VCaP (cell line): ENCODE measurements around the gene SH3D21.

Source experiments
- H3K27ac ChIP-seq: fragments of 450-650 bp; 2 replicates; pipeline ENCODE4 v1.5.1; 2017
- CTCF ChIP-seq: fragments of 450-650 bp; conservative IDR thresholded peaks from 2 replicates; pipeline ENCODE4 v1.5.1; 2017; ENCODE audit warnings: mild to moderate bottlenecking, moderate library complexity

SH3D21 gene

GRCh38 chr1:36359911-36360550 is 53.9 kb downstream of the SH3D21 start:
- H3K27ac ChIP-seq, result peak overlapping the region; percentile 31; the same call in 1 of the 2 replicates
- no peak for TF ChIP-seq CTCF

- no peak for TF ChIP-seq CTCF
- H3K27ac ChIP-seq, result no peak overlapping the region
These were observed 59.2 kb downstream of the SH3D21 start for GRCh38 chr1:36365381-36365780.

- no peak overlapping the region for H3K27ac ChIP-seq
- no peak for TF ChIP-seq CTCF
These were observed 60.0 kb downstream of the SH3D21 start for GRCh38 chr1:36366091-36366661.

- no peak for TF ChIP-seq CTCF
- peak overlapping the region; percentile 57; the same call in 1 of the 2 replicates for H3K27ac ChIP-seq
These were observed 60.9 kb downstream of the SH3D21 start for GRCh38 chr1:36367066-36367465.

- peak overlapping the region; percentile 57 for H3K27ac ChIP-seq
- TF ChIP-seq CTCF, result no peak
These were observed 61.6 kb downstream of the SH3D21 start for GRCh38 chr1:36367798-36368197.

- peak; percentile 93 for TF ChIP-seq CTCF
These were observed 63.1 kb downstream of the SH3D21 start for GRCh38 chr1:36369061-36369861.

More at GRCh38 chr1:36369061-36369861, 63.1 kb downstream of the SH3D21 start:
- H3K27ac ChIP-seq, result peak overlapping the region; percentile 57; the same call in 1 of the 2 replicates
